ENCODE data around the gene INTS7.
"Not testable (repeated sequence)": the region's sequence is repeated elsewhere in the genome, so short reads cannot be mapped to it uniquely, and the experiment has no call there.

Gene INTS7

DNA sequence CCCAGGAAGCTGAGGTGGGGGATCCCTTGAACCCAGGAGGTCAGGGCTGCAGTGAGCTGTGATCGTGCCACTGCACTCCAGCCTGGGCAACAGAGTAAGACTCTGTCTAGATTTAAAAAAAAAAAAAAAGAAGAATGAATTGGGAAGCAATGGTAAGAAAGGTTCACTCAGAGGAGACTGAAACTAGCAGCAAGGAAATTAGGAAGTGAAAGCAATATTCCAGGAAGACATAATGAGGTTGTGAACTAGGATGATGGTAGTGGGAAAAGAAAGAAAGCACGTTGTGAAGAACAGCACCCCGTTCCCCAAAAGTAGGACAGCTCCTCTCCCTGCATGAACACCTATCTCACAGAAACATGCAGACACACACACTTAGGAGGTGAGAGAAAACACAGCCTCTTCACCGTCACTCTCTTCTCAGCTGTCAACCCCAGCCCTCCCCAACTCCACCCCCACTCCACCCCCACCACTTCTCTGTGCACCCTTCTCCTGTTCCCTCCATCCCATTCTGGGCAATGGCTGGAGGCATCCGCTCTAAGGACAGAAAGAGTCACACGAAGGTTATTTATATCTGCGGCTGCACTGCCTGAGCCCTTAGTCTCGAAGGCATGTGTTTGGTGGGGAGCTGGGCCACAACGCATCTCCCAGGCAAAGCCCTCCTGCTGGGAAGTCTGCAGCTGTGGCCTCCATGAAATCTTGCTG, 103.0 kb downstream of the INTS7 start:
- DNase-seq: no peak

GRCh38 chr1:211929683-211930082, 105.7 kb downstream of the INTS7 start:
- peak; percentile 20 for DNase-seq

- peak; percentile 87 for DNase-seq
Observed at GRCh38 chr1:211928993-211929637, 106.2 kb downstream of the INTS7 start.

- peak; percentile 85 for DNase-seq
Observed at GRCh38 chr1:211928290-211928801, 107.0 kb downstream of the INTS7 start.

GRCh38 chr1:211925016-211925415, 110.3 kb downstream of the INTS7 start:
- DNase-seq: peak; percentile 94

- no peak for DNase-seq
Observed at GRCh38 chr1:211924256-211924655, 111.1 kb downstream of the INTS7 start.

GRCh38 chr1:211923095-211923494, 112.3 kb downstream of the INTS7 start:
- no peak for DNase-seq

GRCh38 chr1:211921579-211922095, 113.7 kb downstream of the INTS7 start:
- DNase-seq: no peak

- DNase-seq: no peak
Observed at GRCh38 chr1:211920602-211921226, 114.6 kb downstream of the INTS7 start.

GRCh38 chr1:211920141-211920572, 115.2 kb downstream of the INTS7 start:
- DNase-seq: no peak

DNA sequence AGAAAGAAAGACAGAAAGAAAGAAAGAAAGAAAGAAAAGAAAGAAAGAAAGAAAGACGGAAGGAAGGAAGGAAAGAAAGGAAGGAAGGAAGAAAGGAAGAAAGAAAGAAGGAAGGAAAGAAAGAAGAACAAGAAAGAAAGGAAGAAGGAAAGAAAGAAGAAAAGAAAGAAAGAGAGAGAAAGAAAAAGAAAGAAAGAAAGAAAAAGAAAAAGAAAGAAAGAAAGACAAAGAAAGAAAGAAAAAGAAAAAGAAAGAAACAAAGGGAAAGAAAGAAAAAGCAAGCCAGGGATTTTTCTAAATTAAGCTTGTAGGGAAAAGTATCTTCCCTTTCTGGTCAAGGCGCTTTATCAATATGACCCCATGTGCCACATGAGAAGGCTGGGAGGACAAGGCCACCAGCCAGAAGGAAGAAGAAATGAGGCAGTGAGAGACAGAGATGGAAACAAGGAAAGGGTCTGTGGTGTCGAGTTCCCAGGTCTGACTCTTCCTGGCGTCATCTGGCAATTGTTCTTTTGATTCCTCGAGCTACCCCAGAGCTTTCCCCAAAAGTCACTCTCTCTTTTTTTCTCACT, 116.4 kb downstream of the INTS7 start:
- no peak for DNase-seq

GRCh38 chr1:211916458-211916857, 118.9 kb downstream of the INTS7 start:
- not testable (repeated sequence) for DNase-seq

- no peak for DNase-seq
Observed at GRCh38 chr1:211915924-211916323, 119.4 kb downstream of the INTS7 start.

DNA sequence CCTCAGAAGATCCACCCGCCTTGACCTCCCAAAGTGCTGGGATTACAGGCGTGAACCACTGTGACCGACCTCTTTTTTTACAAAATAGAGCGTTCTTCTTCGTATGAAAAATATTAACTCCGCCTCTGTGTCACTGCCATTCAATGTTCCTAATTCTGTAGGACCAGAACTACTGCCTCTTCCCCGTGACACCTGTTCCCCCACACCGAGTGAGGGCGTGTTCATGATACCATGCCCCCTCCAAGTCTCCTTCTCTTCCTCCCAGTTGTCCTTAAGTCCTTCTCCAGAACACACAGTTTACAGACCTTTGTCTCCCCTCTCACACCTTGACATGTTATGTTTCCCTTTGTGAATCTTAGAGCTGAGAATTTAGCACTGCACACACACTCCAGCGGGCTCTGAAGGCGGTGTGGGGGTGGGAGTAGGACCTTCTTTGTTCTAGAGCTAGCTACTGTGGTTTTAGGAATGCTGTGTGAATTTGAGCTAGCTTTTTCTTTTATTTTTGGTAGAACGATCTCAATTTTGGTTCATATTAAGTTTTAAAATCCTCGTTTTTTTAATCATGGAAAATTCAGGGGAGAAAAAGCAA, 122.4 kb downstream of the INTS7 start:
- no peak for DNase-seq

DNA sequence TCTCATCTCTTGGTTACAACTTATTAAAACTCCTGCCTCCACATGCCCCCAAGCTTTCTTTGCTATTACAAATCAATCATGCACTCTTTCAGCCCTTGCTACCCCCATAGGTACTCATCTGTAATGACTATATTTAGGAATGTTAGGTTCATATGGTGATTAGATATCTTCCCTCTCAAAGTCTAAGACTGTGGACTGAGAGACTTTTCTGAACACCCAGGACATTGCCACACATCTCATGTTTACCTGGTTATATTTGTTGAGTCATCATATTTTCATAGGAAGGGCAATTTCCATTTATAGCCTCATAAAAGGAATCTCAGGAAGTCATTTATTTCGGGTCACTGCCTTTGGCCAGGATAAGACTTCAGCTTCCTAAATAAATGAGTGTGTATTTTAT, 123.3 kb downstream of the INTS7 start:
- DNase-seq: no peak

- DNase-seq: no peak
Observed at GRCh38 chr1:211910913-211911485, 124.4 kb downstream of the INTS7 start.

GRCh38 chr1:211910113-211910884, 125.1 kb downstream of the INTS7 start:
- DNase-seq: no peak

- no peak for DNase-seq
Observed at GRCh38 chr1:211909395-211909794, 126.0 kb downstream of the INTS7 start.

DNA sequence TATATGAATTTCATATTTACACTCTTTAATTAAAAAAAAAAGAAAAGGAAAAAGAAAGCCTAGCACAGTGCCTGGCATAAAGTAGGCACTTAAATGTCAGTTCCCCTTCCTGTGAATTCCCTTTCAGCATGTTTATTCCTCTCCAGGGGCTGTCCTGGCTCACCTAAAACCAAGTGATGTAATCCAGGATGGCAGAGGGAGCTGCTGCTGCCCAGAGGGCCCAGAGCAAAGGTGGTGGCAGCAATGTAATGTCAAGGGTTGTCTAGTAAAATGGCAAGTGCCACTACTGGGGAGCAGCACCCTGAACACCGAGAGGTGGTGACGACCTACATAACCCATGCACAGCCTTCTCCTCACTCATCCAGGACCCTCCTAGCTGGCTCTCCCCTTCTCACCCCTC, 126.4 kb downstream of the INTS7 start:
- DNase-seq: no peak

DNA sequence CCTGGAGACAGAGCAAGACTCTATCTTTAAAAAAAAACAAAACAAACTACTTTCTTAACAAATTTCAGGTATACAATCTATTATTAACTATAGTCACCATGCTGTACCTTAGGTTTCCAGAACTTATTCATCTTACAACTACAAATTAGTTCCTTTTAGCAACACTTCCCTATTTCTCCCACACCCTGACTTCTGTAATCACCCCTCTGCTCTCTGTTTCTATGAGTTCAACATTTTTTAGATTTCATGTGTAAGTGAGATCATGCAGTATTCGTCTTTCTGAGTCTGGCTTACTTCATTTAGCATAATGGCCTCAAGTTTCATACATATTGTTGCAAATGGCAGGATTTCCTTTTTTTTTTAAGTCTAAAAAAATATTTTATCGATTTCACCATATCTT, 126.9 kb downstream of the INTS7 start:
- no peak for DNase-seq

GRCh38 chr1:211903490-211904245, 131.7 kb downstream of the INTS7 start:
- no peak for DNase-seq

Measured in NCI-H146 (cell line).